Activated CD4-positive, alpha-beta T cell treated with anti-CD3 and anti-CD28 coated beads for 48 hours (primary cell): ENCODE results near the gene ZNF17.

Experiments
- DNase-seq: peaks from one replicate; pipeline ENCODE4 v3.0.0-alpha.2; 2020

The ZNF17 gene

GRCh38 chr19:57434386-57435061 lies 23.6 kb downstream of the ZNF17 start:
- no peak for DNase-seq

DNA sequence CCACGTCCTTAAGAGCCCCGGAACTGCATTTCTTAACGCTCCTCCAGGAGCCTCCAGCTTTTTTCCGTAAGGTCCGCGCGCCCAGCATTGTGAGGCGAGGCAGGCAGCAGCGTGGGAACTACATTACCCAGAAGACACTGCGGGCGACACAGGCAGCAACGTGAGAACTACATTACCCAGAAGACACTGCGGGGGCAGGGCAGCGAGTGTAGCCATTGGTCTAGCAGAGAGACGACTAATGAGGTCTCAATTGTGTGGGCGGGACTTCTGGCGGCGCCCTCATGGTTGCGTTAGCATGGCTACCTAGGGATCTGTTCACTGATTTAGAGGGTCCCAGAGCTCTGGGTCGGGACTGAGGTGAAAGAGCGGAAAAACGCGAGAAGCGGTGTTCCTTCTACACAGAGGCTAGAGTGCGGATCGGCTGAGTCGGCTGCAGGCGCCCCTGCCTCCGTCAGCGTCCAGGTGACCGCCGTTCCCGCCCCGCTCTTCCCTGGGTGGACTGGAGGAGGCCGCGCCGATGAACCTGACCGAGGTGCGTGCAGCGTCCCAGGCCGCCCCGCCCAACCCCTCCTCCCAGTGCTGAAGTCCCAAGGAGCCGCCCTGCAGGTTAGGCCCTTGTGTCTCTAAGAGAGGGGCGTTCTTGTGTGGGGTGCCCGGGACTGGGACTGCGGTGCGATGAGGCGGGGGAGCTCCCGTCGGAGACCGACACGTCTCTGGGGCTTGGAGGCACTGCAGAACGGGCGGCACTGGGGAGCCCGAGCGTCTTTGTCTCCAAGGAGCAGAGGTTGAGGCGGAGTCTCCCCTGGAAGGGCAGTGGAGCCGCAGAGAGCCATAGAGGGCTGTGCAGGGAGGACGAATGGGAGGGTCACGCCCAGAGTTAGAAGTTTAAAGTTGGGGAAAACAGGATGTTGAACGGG lies 24.4 kb downstream of the ZNF17 start, which contains the start of gene ZNF749:
Gene ZNF749 (plus strand): TSS at position 264 of the 917 bp plus-strand sequence. CDS start 254 bp downstream, at position 518.
- peak; percentile 97 for DNase-seq

GRCh38 chr19:57436417-57436816 lies 25.5 kb downstream of the ZNF17 start:
- no peak for DNase-seq

DNA sequence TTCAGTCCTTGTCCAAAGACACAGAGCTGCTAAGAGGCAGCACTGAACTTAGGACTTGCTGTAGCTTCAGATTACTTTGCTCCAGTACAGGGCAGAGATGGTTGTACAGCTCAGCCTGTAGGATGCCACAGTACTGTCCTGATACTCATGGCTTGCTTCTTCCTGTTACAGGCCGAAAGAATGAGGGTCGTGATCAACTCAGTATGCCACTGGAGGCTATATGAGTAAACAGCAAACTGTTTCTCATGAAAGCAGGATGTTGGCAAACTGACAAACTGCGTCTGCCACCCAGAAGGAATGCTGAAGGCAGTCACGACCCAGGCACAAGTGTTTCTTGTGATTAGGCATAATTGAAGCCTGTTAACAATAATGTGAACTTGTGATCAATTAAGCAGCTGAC lies 27.0 kb downstream of the ZNF17 start:
- DNase-seq = no peak

DNA sequence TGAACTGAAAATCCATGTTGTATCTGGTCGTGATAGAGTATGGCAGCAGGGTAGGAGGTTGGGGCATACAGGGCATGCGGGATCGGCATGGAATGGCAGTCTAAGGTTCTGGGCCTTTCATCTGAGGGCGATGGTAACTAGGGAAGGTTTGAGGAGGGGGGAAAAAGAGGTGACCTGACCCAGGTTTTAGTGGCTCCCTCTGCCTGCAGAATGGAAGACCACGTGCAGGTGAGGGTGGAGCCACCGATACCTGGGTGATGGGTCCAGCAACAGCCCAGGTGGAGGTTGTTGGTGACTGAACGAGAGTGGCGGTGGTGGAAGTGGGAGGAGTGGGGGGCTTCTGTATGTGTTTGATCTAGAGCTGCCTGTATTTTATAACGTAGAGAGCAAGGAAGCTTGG lies 28.0 kb downstream of the ZNF17 start:
- no peak for DNase-seq

DNA sequence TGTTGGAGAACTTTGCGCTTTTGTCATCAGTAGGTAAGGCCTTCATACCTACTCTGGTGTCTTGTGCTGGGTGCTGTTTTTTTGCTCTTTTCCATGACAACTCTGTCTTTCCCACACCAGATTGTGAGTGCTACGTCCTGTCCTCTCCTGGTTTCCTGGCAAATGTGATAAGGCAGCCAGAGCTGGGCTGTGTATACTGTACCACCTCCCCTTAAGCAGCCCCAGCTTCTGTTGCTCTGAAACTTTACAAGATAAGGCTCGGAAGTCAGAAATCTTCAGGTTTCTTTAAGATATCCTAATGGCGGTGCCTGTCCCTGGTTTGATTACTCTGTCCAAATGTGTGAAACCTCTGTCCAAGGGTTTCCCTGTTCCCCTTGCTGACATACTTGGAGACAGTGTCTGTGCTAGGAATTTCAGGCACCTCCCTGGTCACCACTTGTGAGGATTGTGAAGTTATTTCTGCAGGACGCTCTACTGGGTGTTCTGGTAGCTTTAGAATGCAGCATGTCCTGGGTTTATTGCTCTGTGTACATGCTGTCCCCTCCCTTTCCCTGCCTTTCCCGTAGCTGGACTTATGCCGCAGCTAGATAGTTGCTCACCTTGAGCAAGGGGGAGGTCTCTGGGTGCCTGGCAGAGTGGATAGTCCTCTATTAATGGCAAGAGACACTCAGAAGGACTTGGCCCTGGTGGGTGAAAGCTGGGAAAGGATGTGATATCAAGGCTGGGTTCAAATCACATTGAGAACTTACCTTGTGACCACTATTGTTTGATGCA lies 31.2 kb downstream of the ZNF17 start:
- no peak for DNase-seq

DNA sequence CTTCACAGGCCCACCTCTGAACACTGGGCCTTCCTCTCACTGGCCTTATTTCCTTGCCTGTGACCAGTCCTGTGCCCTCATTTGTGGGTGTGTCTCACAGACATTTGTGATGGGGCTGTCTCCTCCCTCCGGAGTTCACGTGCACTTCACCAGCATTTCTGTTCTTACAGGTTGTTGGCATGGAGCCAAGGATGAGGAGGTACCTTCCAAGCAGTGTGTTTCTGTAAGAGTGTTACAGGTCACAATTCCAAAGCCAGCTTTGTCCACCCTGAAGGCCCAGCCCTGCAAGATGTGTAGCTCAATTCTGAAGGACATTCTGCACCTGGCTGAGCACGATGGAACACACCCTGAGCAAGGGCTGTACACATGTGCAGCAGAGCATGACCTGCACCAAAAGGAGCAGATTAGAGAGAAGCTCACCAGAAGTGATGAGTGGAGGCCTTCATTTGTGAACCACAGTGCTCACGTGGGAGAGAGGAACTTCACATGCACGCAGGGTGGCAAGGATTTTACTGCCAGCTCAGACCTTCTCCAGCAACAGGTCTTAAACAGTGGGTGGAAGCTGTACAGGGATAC lies 32.2 kb downstream of the ZNF17 start:
- DNase-seq = no peak

- no peak for DNase-seq
These were observed 41.3 kb downstream of the ZNF17 start for GRCh38 chr19:57452307-57452706.

DNA sequence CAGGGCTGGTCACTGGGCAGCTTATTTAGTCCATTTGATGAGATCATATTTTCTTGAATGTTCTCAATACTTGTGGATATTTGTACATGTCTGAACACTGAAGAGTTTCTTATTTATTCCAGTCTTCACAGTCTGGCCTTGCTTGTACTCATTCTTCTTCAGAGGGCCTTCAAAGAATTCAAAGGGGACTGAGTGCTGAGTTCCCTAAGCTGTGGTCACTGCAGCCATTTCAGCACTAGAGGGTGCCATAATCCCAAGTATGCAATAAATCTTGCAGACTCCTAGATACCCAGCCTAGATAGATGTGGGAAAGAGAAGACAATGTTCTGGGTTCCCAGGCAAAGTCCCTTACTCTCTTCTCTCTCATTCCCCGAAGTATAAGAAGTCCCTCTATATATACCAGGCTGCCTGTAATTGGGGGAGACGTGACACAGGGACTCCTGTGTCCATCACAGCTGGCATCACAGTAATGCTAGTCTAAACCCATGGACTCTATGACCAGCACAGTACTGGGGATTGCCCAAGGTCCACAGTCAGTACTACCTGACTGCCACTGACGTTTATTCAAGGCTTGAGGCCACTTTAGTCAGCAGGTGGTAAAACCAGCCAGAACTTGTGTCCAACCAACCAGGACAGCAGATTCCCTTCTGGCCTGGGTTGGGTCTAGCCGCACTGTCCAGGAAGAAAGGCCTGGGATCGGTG lies 54.9 kb downstream of the ZNF17 start:
- peak; percentile 32 for DNase-seq

DNA sequence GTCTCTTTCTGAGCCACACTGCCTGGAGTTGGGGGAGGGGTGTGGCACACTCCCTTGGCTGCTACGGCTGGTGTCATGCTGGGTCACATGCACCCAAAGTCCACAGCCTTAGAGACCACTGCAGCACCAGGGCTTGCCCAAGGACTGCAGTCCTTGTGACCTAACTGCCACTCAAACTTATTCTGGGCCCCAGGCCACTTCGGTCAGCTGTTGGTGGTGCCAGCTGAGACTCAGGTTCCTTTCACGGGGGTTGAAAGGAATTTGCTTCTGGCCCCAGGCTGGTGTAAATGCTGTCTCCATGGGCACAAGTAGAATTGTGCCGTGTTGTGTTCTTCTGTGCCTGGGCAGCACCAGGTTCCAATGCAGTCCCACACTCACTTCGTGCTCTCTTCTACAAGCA lies 55.5 kb downstream of the ZNF17 start:
- DNase-seq = no peak
